Measurements from ENCODE around the gene KCNE4. TPM values are rescaled to one million over a fixed set of nuclear protein-coding genes. Genes with fewer than 3 reads are reported as not detected.

The KCNE4 gene
- polyA plus RNA-seq, 1 donor from 2014 or later: not detected

DNA sequence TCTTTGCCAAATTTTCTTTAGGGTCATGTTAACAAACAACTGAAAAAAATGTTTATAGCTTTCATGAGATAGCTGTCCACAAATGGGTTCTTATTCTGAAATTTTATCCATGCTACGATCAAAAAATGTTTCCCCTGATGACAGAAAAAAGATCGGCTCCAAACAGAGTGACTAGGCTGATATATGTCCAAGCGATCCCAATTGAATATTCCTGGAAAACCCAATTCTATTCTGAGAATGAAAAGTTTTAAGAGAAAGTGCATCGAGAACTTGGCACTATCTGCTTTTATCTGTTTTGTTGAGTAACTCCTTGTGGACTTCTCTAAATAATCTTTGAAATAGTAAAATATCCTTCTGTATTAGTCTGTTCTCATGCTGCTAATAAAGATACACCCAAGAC is 19.1 kb downstream of the KCNE4 start:
- TF ChIP-seq, protein P1, sequence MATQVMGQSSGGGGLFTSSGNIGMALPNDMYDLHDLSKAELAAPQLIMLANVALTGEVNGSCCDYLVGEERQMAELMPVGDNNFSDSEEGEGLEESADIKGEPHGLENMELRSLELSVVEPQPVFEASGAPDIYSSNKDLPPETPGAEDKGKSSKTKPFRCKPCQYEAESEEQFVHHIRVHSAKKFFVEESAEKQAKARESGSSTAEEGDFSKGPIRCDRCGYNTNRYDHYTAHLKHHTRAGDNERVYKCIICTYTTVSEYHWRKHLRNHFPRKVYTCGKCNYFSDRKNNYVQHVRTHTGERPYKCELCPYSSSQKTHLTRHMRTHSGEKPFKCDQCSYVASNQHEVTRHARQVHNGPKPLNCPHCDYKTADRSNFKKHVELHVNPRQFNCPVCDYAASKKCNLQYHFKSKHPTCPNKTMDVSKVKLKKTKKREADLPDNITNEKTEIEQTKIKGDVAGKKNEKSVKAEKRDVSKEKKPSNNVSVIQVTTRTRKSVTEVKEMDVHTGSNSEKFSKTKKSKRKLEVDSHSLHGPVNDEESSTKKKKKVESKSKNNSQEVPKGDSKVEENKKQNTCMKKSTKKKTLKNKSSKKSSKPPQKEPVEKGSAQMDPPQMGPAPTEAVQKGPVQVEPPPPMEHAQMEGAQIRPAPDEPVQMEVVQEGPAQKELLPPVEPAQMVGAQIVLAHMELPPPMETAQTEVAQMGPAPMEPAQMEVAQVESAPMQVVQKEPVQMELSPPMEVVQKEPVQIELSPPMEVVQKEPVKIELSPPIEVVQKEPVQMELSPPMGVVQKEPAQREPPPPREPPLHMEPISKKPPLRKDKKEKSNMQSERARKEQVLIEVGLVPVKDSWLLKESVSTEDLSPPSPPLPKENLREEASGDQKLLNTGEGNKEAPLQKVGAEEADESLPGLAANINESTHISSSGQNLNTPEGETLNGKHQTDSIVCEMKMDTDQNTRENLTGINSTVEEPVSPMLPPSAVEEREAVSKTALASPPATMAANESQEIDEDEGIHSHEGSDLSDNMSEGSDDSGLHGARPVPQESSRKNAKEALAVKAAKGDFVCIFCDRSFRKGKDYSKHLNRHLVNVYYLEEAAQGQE (IDR thresholded peaks at IDR 0.05; ENCODE audit: borderline replicate concordance): no peak
- TF ChIP-seq SMC3 (conservative IDR thresholded peaks at IDR 0.05; ENCODE audit: poor library complexity) (no peak), EZH2 (IDR thresholded peaks at IDR 0.05; ENCODE audit: borderline replicate concordance, insufficient read depth, low read length, poor library complexity, severe bottlenecking) (no peak), EP300 (conservative IDR thresholded peaks at IDR 0.05; ENCODE audit: poor library complexity, severe bottlenecking) (no peak), MXI1 (conservative IDR thresholded peaks at IDR 0.05; ENCODE audit: poor library complexity, severe bottlenecking) (no peak), CTCF (IDR thresholded peaks at IDR 0.05; ENCODE audit: poor library complexity, severe bottlenecking) (no peak), POLR2AphosphoS5 (IDR thresholded peaks at IDR 0.05) (no peak), TAF1 (IDR thresholded peaks at IDR 0.05; ENCODE audit: low read depth) (no peak), RAD21 (conservative IDR thresholded peaks at IDR 0.05) (no peak)
- no peak overlapping the region for H2AFZ ChIP-seq (ENCODE audit: low read depth, low read length)
- H3K9ac ChIP-seq (ENCODE audit: low read length): no peak overlapping the region
- no peaks in the 10 kb centered on the region for H3K9me2 ChIP-seq (ENCODE audit: insufficient read depth, low read length)
- no peaks in the 10 kb centered on the region for H3F3A ChIP-seq (ENCODE audit: insufficient read depth, low read length, poor library complexity, severe bottlenecking)
- H3K4me2 ChIP-seq (ENCODE audit: low read length): no peak overlapping the region
- no peaks in the 10 kb centered on the region for H3K36me3 ChIP-seq (ENCODE audit: insufficient read depth, low read length)
- H3K27me3 ChIP-seq (ENCODE audit: insufficient read depth, low read depth, low read length): no peaks in the 10 kb centered on the region
- no peak overlapping the region for H3K27ac ChIP-seq (ENCODE audit: low read length)
- no peaks in the 10 kb centered on the region for H3K9me3 ChIP-seq (ENCODE audit: low read length)
- no peak overlapping the region for H3K4me3 ChIP-seq (ENCODE audit: low read length)
- no peaks in the 10 kb centered on the region for H3K79me2 ChIP-seq (replicated peaks; ENCODE audit: insufficient read depth, low read length)
- no peaks in the 10 kb centered on the region for H4K20me1 ChIP-seq (ENCODE audit: insufficient read depth)

- Histone ChIP-seq H3K4me3 (ENCODE audit: low read length) (no peak overlapping the region), H3K9ac (ENCODE audit: low read length) (no peak overlapping the region), H3K9me3 (ENCODE audit: low read length) (no peaks in the 10 kb centered on the region), H3K4me2 (ENCODE audit: low read length) (no peak overlapping the region), H3K79me2 (replicated peaks; ENCODE audit: insufficient read depth, low read length) (no peaks in the 10 kb centered on the region), H3K9me2 (ENCODE audit: insufficient read depth, low read length) (no peaks in the 10 kb centered on the region), H3K27me3 (ENCODE audit: insufficient read depth, low read depth, low read length) (no peaks in the 10 kb centered on the region), H3F3A (ENCODE audit: insufficient read depth, low read length, poor library complexity, severe bottlenecking) (no peaks in the 10 kb centered on the region), H2AFZ (ENCODE audit: low read depth, low read length) (no peak overlapping the region), H3K36me3 (ENCODE audit: insufficient read depth, low read length) (no peaks in the 10 kb centered on the region), H4K20me1 (ENCODE audit: insufficient read depth) (no peaks in the 10 kb centered on the region), H3K27ac (ENCODE audit: low read length) (no peak overlapping the region)
- TF ChIP-seq RAD21 (conservative IDR thresholded peaks at IDR 0.05) (no peak), POLR2AphosphoS5 (IDR thresholded peaks at IDR 0.05) (no peak), CTCF (IDR thresholded peaks at IDR 0.05; ENCODE audit: poor library complexity, severe bottlenecking) (no peak), TAF1 (IDR thresholded peaks at IDR 0.05; ENCODE audit: low read depth) (no peak), SMC3 (conservative IDR thresholded peaks at IDR 0.05; ENCODE audit: poor library complexity) (no peak), EZH2 (IDR thresholded peaks at IDR 0.05; ENCODE audit: borderline replicate concordance, insufficient read depth, low read length, poor library complexity, severe bottlenecking) (no peak)
- TF ChIP-seq, protein P1 (IDR thresholded peaks at IDR 0.05; ENCODE audit: borderline replicate concordance): no peak
These were observed 20.8 kb downstream of the KCNE4 start for GRCh38 chr2:223072826-223073225.
